GM19324 (cell line): ENCODE measurements around the gene PHGDH.
"Not testable (repeated sequence)": the region's sequence is repeated elsewhere in the genome, so short reads cannot be mapped to it uniquely, and the experiment has no call there.

Source experiments
- ATAC-seq: cut with Tn5 transposase; IDR thresholded peaks from one replicate; pipeline ENCODE4 v1.9.1; 2021; ENCODE audit warnings: mild to moderate bottlenecking, moderate library complexity; ENCODE audit not compliant: unreplicated experiment, low FRiP score

PHGDH gene

GRCh38 chr1:119696863-119697262 is 14.9 kb upstream of the PHGDH start:
- not testable (repeated sequence) for ATAC-seq

GRCh38 chr1:119697598-119697997 is 14.1 kb upstream of the PHGDH start:
- ATAC-seq = no peak

DNA sequence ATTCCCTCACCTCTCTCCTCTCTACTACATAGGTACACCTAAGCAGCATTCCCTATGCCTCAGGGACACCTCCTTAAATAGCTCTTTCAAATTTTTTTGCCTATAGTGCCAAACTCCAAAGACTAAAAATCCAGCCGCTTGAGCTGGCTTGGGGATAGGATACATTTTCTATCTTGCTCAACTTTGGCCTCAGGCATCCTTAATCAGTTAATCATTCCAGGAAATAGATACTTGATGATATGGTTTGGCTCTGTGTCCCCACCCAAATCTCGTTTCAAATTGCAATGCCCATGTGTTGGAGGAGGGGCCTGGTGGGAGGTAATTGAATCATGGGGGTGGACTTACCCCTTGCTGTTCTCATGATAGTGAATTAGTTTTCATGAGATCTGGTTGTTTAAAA is 11.4 kb upstream of the PHGDH start:
- ATAC-seq = no peak

GRCh38 chr1:119701659-119702058 is 10.1 kb upstream of the PHGDH start:
- no peak for ATAC-seq

GRCh38 chr1:119702384-119702783 is 9.3 kb upstream of the PHGDH start:
- ATAC-seq = no peak

DNA sequence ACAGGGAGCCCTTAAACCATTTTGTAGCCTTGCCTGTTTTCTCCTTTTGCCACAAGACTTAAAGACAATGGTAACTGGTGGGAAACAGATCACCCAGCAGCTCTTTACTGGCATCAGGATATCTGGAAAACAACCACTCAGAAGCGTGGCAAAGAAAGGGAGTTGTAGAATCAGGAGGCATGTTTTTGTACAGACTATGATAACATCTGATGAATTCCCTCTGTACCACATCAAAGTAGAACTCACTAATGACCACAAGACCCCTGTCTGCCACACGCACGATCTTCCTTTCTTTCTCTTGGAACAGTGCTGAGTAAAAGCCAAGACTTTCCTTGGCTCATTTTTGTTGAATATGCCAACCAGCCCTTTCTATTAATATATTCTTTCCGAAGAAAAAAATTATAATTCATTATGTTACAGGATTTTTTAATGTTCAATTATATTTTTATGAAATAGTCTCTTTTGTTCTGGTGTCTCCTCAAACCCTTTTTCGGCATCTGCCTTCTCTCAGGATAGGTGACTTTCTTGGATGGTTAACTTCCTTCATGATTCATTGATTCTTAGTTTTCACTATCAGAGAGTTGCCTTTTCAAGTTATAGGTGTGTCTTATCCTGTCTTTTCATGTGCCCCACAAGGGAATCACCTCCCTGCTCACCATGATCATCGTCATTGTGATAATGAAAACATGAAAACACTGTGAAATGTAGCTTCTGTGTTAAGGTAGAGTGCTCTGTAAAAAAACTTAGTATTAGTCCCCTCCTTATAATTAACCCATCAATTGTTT is 7.9 kb upstream of the PHGDH start:
- ATAC-seq = no peak

DNA sequence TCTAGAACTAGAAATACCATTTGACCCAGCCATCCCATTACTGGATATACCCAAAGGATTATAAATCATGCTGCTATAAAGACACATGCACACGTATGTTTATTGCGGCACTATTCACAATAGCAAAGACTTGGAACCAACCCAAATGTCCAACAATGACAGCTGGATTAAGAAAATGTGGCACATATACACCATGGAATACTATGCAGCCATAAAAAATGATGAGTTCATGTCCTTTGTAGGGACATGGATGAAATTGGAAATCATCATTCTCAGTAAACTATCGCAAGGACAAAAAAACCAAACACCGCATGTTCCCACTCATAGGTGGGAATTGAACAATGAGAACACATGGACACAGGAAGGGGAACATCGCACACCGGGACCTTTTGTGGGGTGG is 5.1 kb upstream of the PHGDH start:
- ATAC-seq = not testable (repeated sequence)

- ATAC-seq = not testable (repeated sequence)
These were observed 354 bp upstream of the PHGDH start for GRCh38 chr1:119711356-119711803.

- ATAC-seq = no peak
These were observed 756 bp downstream of the PHGDH start for GRCh38 chr1:119712342-119713038.

DNA sequence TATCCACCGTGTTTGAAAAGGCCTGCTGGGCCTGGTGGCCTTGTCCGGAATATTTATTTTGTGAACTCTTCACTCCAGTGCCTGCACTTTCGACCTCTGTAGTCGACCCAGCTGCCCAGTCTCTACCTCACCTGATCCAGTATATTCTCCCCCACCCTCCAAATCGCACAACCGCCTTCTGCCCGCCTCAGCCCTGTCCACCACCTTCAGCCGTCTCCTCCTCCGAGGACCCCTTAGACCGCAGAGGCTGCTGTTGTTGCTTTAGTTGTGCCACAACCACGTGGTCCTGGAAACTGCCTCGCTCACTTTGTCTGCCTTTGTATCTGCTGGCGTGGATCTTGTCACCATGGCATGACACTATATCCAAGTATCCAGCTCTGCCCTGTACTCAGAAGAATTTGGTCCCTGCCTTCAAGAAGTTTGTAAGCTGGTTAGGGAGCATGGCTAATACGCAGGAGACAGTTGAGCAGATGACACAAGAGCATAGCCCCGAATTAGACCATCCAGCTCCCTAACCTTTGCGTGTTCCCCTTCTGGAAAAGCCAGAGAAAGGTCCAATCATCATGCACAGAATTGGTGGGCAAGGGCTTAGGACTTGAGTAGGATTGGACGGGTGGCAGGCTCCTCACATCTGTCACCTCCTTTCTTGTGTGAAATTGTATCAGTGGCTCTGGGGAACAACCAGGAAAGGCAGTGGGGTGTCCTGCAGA is 1.5 kb downstream of the PHGDH start:
- no peak for ATAC-seq

DNA sequence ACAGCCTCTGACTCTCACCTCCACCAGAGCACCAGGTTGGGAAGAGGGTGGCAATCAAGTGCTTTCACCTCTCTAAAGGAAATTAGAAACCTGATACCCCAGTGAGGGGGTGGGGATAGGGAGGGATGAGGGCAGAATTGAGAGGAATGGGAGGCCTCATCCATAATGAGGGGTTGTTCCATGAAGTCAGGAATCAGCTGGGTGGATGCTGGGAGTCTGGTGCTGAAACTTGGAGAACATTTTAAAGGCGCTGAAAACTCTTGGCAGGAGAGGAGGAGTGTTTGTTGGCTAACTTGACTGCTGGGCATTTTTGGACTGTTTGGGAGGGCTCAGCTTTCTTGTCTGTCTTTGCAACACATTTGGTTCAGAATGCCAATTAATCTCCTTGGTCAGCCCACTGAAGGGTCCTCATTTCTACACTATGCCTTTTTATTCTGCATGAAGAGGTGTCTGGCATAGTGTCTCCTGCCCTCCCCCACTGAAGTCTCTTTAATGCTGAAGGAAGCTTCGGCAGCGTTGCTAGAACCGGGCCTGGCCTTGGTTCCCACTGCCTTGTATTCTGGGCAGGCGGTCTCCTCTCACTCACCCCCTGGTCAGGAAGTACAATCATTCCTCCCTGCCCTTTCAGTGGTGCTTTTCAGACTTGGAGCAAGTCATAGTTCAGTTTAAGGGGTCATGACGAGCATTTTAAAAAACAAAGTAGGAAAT is 2.2 kb downstream of the PHGDH start:
- no peak for ATAC-seq

DNA sequence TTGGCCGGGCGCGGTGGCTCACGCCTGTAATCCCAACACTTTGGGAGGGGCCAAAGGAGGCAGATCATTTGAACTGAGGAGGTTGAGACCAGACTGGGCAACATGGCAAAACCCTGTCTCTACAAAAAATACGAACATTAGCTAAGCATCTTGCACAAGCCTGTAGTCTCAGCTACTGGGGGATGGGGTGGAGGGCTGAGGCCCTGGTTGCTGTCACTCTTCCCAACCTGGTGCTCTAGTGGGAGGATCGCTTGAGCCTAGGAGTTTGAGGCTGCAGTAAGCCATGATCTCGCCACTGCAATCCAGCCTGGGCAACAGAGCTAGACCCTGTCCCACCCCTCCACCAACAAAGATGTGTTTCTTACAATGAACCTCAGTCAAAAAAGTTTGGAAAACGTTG is 2.8 kb downstream of the PHGDH start:
- no peak for ATAC-seq

GRCh38 chr1:119715542-119715941 is 3.8 kb downstream of the PHGDH start:
- no peak for ATAC-seq

DNA sequence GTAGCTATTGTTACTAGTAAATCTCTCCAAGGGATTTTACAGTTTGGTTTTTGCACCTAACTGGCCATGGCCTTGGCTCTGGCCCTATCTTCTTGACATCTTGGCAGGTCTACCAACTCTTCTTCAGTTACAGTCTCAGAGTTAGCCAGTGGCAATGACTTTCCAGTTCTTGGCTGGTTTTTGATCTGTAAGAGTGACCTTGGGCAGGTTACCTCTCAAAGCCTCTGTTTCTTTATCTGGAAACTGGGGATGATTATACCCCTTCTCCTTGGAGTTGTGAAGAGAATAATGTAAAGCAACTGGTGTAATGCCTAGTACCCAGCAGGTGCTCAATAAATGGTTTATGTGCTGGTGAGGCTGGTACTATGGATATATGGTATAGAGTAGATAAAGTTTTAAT is 6.7 kb downstream of the PHGDH start:
- no peak for ATAC-seq

GRCh38 chr1:119718972-119719371 is 7.2 kb downstream of the PHGDH start:
- no peak for ATAC-seq

GRCh38 chr1:119720866-119721440 is 9.2 kb downstream of the PHGDH start:
- ATAC-seq = no peak

GRCh38 chr1:119721896-119722295 is 10.2 kb downstream of the PHGDH start:
- no peak for ATAC-seq

- no peak for ATAC-seq
These were observed 13.0 kb downstream of the PHGDH start for GRCh38 chr1:119724611-119725218.

GRCh38 chr1:119725626-119726025 is 13.9 kb downstream of the PHGDH start:
- ATAC-seq = no peak

DNA sequence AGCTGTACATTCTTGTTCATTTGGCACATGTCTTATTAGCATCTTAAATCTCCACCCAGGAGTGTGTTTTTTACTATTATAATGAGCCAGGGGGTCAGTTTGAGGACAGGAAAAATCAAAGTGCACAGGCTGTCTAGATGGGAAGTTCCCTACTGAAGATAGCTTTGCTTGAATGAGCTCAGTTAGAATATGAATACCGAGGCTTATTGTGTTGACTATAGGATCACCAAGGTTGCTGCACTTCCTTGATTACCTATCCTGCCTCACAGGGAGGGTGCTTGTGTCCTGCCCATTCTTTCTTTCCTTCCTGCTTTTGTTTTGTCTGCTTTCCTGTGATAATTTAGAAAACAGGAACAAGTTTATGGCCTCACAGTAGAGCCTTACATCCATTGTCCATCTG is 16.3 kb downstream of the PHGDH start:
- no peak for ATAC-seq
